Measurements from ENCODE around the gene AMDHD1.
"Not testable (repeated sequence)": the region's sequence is repeated elsewhere in the genome, so short reads cannot be mapped to it uniquely, and the experiment has no call there.

AMDHD1 gene

DNA sequence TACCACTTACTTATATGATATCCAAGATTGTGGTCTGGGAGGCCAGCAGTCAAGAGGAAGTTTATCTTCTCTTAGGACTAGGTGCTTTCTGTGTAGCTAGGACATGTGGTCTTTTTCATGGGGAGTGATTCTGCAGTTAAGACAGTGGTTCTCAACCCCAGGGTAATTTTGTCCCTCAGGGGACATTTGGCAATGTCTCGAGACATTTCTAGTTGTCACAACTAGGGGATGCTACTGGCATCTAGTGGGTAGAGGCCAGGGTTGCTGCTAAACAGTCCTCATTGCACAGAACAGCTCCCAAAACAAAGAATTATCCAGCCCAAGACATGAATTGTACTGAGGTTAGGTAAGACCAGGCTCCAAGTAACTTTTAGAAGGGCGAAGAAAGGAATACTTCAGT lies 20.0 kb downstream of the AMDHD1 start:
- no peak for DNase-seq (ENCODE audit: low read depth in 1 of 2, low spot score in 1 of 2)

GRCh38 chr12:95966287-95966870 lies 23.2 kb downstream of the AMDHD1 start:
- DNase-seq (ENCODE audit: low read depth in 1 of 2, low spot score in 1 of 2), result no peak

- DNase-seq (ENCODE audit: low read depth in 1 of 2, low spot score in 1 of 2), result no peak
Observed at GRCh38 chr12:95967301-95967700, 24.2 kb downstream of the AMDHD1 start.

GRCh38 chr12:95969116-95969515 lies 26.0 kb downstream of the AMDHD1 start:
- not testable (repeated sequence) for DNase-seq (ENCODE audit: low read depth in 1 of 2, low spot score in 1 of 2)

DNA sequence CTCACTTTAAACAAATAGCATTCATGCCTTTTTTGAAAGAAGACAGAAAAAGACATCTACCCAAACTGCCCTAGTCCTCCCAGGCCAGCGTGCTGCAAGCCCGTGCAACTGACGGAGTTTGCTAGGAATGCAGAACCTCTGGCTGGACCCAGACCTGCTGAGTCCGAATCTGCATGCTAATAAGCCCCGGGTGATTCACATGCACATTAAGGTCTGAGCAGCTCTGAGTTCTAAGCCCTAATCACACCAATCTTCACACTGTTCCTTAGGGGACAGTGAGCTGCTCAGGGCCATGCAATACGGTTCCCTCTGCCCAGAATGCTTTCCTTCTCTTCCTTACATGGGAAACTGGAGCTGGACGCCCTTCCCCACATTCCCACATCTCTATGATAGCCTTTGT lies 27.8 kb downstream of the AMDHD1 start:
- no peak for DNase-seq (ENCODE audit: low read depth in 1 of 2, low spot score in 1 of 2)

GRCh38 chr12:95972832-95973456 lies 29.8 kb downstream of the AMDHD1 start:
- no peak for DNase-seq (ENCODE audit: low read depth in 1 of 2, low spot score in 1 of 2)

DNA sequence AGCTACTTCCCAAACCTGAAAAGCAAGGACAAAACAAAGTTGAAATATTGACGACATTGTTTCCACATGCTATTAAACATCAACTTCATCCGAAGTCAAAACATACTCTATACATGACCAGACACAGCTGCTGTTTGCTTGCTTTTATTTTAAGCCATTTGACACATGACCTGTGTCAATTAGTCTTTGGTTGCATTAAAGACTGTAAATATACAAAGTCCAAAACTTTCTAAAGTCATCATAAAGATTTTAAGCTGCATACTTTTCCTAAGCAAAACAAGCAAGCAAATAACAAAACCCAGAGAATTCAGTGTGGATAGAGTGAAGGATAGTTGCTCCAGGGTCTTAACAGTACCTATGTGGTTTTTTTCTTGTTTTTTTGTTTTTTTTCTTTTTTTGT lies 31.2 kb downstream of the AMDHD1 start:
- no peak for DNase-seq (ENCODE audit: low read depth in 1 of 2, low spot score in 1 of 2)

DNA sequence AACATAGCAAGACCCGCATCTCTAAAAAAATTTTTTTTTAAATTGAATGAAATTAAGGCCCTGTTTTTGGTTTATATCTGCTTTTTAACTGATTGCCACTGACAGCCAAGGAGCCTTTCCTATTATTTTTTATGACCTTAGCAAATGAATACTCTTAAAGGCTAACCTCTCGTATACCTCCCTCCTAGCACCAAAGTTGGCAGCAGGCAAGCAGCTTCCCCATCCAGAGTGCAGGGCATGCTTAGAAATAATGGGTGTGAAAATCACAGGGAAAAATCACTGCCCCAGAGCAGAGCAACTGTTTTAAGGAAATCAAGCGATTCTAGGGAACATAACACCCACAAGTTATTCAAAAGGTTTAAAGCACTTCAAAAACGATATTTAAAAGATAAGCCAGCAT lies 32.4 kb downstream of the AMDHD1 start:
- no peak for DNase-seq (ENCODE audit: low read depth in 1 of 2, low spot score in 1 of 2)

DNA sequence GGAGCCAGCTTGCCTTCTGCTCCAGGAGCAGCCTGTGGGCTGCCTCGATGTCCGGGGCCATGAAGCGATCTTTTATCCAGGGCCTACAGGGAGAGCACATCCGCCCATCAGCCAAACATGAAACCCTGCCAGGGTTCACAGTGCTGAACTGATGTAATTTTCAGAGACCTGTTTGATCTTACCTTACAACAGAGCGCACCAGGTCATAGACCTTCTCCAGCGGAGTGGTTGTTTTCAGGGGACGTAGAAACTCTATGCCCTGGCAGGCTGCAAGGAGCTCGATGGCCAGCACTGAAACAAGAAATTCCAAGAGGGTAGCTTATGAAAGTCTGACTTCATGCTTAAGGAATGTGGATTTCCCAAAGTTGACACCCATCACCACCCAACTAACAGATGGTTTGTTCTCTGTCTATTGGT lies 33.3 kb downstream of the AMDHD1 start:
- no peak for DNase-seq (ENCODE audit: low read depth in 1 of 2, low spot score in 1 of 2)

DNA sequence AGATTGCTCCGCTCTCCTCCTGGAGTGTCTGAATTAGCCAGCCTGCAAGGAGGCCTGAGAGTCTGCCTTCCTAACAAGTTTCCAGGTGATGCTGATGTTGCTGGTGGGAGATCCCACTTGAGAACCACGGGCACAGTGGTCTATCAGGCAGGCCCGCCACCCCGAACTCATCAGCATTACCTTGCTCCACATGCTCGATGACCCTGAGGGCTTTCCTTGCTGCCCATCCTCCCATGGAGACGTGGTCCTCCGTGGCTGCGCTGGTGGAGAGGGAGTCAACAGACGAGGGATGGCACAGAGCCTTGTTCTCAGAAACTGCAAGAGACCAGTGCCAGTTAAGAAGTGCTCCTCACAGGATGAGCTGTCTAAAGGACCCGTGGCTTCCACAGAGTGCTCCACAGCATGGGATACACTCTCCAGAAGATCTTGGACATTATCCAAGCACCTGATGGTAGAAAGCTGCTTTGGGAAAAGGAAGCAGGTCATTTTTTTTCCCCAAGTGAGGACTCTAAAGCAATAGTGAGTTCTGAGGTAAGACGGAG lies 34.7 kb downstream of the AMDHD1 start:
- DNase-seq (ENCODE audit: low read depth in 1 of 2, low spot score in 1 of 2), result no peak

- no peak for DNase-seq (ENCODE audit: low read depth in 1 of 2, low spot score in 1 of 2)
Observed at GRCh38 chr12:95978351-95978750, 35.2 kb downstream of the AMDHD1 start.

- no peak for DNase-seq (ENCODE audit: low read depth in 1 of 2, low spot score in 1 of 2)
Observed at GRCh38 chr12:95978774-95979173, 35.6 kb downstream of the AMDHD1 start.

DNA sequence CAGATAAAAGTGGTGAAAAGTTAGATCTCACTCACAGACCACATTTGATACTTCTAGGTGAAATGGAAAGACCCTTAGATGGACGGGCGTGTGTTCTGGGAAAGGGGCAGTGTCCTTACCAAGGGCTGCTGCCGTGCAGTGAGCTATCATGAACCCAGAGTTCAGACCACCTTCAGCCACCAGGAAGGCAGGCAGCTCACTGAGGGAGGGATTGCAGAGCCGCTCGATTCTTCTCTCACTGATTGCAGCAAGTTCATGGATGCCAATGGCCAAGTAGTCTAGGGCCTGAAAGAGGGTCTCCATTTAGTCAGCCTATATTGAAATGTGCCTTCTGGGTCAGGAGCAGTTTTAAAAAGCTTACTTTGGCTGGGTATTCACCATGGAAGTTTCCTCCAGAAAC lies 37.3 kb downstream of the AMDHD1 start:
- DNase-seq (ENCODE audit: low read depth in 1 of 2, low spot score in 1 of 2), result no peak

DNA sequence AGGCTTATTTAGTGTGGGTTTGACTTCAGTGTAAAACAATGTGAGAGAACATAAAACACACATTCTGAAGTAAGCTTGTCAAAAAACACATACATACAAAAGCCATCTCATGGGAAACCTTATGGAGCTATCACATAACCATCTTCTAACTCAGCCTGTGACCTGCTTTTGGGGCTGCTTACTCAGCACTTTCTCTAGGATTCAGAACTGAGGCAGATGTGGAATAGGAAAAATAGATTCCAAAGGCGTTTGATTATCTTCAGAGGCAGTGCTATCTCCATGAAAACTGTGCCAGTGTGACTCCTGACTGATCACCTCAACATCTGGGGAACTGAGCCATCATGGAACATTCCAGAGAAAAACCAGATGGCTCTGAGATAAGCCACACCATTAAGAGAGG lies 39.5 kb downstream of the AMDHD1 start:
- no peak for DNase-seq (ENCODE audit: low read depth in 1 of 2, low spot score in 1 of 2)

GRCh38 chr12:95984682-95985081 lies 41.6 kb downstream of the AMDHD1 start:
- DNase-seq (ENCODE audit: low read depth in 1 of 2, low spot score in 1 of 2), result no peak

GRCh38 chr12:95986635-95987570 lies 43.8 kb downstream of the AMDHD1 start:
- no peak for DNase-seq (ENCODE audit: low read depth in 1 of 2, low spot score in 1 of 2)

DNA sequence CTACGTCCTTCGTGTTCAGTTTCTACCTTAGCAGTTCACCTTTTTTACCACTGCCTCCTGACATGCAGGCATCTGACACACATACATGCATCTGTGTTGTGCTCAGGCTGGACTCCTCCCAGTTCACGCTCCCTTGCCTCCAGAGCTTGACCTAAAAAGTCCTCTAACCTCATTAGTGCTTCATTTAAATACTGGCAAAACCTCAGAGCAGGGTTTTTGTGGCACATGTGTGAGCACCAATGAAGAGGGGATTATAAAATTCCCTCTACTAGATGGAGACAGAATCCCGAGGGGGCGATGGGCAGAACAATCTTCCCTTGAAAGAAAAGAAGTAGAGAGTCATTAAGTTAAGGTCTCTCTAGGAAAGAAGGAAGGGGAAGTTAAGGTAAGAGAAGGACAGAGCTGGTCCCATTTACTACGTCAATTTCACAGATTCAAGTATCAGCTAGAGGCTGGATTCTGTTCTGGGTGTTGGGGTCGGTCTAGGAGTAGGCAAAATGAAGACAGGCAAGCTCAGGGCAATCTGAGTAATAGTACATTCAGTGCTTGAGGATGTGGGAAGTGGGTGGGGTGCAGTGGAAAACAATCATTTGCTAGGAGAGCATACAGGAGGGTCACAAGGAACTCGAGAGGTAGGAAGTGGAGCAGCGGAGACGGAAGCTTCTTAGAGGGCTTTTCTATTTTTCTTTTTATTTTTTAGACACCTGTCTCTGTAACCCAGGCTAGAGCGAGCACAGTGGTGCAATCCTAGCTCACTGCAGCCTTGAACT lies 45.6 kb downstream of the AMDHD1 start:
- no peak for DNase-seq (ENCODE audit: low read depth in 1 of 2, low spot score in 1 of 2)

- DNase-seq (ENCODE audit: low read depth in 1 of 2, low spot score in 1 of 2), result no peak
Observed at GRCh38 chr12:95989504-95990123, 46.5 kb downstream of the AMDHD1 start.

DNA sequence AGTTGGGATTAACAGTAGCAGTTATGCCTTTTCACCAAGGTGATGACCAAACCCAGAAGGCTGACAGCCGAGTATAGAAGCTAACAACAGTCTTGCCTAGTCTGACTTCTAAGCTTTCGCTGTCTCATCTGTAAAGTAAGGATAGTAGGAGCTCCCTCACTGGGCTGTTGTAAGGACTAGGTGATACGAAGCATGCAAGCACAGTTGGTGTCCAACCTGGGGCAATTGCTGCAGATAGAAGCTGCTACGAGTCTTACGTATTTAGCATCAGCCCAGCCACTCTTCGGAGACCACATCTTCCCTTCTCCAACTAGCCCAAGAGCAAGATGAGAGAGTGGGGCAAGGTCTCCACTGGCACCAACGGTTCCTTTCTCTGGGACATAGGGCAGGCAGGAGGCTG lies 47.0 kb downstream of the AMDHD1 start:
- no peak for DNase-seq (ENCODE audit: low read depth in 1 of 2, low spot score in 1 of 2)

DNA sequence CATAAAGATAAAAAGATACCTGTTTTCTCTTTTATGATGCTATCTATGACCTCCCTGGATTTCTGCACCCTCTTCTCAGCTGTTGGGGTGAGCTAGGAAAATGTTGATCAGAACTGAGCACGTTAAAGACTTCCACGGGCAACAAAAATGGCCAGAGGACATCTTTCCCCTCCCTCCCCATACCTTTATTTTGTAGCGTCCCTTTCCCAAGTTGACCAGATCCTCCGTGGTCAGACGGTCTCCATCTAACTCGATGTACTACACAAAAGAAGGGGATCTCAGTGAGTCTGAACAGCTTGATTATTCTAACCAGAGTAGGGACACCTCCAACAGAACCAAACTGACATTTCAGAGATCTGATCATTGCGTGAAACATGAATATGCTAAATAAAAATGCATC lies 50.8 kb downstream of the AMDHD1 start:
- DNase-seq (ENCODE audit: low read depth in 1 of 2, low spot score in 1 of 2), result no peak

DNA sequence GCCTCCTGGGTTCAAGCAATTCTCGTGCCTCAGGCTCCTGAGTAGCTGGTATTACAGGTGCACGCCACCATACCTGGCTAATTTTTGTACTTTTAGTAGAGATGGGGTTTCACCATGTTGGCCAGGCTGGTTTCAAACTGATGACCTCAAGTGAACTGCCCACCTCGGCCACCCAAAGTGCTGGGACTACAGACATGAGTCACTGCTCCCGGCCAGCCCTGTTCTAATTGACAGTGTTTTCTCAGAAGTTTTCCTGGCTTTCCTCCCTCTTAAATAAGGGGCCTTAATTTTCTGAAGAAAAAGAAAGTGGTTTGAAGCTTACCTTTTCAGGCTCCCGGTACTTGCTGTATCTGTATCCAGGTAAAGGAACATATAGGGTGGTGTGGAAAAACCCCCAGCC lies 51.3 kb downstream of the AMDHD1 start:
- no peak for DNase-seq (ENCODE audit: low read depth in 1 of 2, low spot score in 1 of 2)

Data from stimulated activated CD4-positive, alpha-beta T cell treated with anti-CD3 and anti-CD28 coated beads, Interleukin-15, amount 100 ng/mL, for 1 hour (primary cell).